ENCODE data around the gene NTNG1. TPM values are rescaled to one million over a fixed set of nuclear protein-coding genes. Genes with fewer than 3 reads are reported as not detected.
A peak's percentile ranks its signal among the peaks of the same experiment; 100 is the strongest.

The NTNG1 gene
- total RNA-seq, 2 experiments from 2014 or later = 2.3 to 5.9 TPM

DNA sequence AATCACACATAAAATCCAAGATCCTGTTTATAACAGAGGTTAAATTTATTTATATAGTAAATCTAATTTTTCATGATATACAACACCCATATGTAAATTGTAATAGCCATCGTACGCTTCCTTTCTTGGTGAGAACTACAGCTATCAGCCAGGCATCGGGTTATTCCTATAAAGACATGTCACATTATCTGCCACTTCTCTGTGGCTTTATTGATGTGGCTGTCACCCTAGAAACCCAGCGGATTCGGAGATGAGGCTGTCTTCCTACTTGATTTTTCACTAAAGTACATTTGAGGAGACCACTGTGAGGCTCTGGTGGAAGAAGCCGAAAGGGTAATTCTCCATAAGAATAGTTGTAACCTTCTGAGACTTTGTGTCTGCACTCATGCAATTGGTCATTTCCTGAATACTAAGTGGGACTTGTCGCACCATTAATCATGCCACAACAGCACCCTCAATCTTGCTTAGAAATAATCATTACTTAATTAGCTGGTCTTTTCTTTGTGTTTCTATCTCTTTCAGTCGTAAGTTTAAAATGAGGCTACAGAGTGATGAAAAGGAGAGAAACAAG, 106.0 kb downstream of the NTNG1 start:
- peak; percentile 37 for DNase-seq (ENCODE audit: low spot score)
- Histone ChIP-seq H3K9me3 (ENCODE audit: low read length) (no peaks in the 10 kb centered on the region), H3K4me2 (ENCODE audit: low read length) (peak overlapping the region; percentile 49), H3K9me2 (ENCODE audit: insufficient read depth, low read length) (no peaks in the 10 kb centered on the region), H2AFZ (ENCODE audit: low read length) (peak overlapping the region; percentile 93), H3K4me1 (ENCODE audit: insufficient read depth, low read length, poor library complexity, severe bottlenecking) (peaks cover 61% of the 10 kb centered on the region), H3K36me3 (ENCODE audit: insufficient read depth, low read length) (no peaks in the 10 kb centered on the region), H3K27ac (ENCODE audit: low read depth, low read length, poor library complexity, severe bottlenecking) (peak overlapping the region; percentile 61), H3K79me2 (ENCODE audit: insufficient read depth, low read depth, low read length) (no peaks in the 10 kb centered on the region), H3K4me3 (ENCODE audit: low read depth, low read length, poor library complexity, severe bottlenecking) (peak overlapping the region; percentile 9), H4K20me1 (ENCODE audit: insufficient read depth, low read length) (no peaks in the 10 kb centered on the region)
- CTCF ChIA-PET (ENCODE audit: unreplicated experiment) = interaction anchor here (1.3 kb wide), 1 partner anchor 13 kb away, joined by 3 read pairs; no protein-coding TSS in a partner anchor
- TF ChIP-seq, protein P1, sequence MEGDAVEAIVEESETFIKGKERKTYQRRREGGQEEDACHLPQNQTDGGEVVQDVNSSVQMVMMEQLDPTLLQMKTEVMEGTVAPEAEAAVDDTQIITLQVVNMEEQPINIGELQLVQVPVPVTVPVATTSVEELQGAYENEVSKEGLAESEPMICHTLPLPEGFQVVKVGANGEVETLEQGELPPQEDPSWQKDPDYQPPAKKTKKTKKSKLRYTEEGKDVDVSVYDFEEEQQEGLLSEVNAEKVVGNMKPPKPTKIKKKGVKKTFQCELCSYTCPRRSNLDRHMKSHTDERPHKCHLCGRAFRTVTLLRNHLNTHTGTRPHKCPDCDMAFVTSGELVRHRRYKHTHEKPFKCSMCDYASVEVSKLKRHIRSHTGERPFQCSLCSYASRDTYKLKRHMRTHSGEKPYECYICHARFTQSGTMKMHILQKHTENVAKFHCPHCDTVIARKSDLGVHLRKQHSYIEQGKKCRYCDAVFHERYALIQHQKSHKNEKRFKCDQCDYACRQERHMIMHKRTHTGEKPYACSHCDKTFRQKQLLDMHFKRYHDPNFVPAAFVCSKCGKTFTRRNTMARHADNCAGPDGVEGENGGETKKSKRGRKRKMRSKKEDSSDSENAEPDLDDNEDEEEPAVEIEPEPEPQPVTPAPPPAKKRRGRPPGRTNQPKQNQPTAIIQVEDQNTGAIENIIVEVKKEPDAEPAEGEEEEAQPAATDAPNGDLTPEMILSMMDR (conservative IDR thresholded peaks at IDR 0.05; ENCODE audit: low read length) = no peak
- no peak for TF ChIP-seq EZH2phosphoT487 (IDR thresholded peaks at IDR 0.05; ENCODE audit: borderline replicate concordance, low read depth, low read length)
- no TSS peak for BruUV-seq (replicated peaks)
- POLR2A ChIA-PET = interaction anchor here (0.5 to 2.7 kb wide), 14 partner anchors 9 to 549 kb away, joined by 3 to 17 read pairs (median 4); no protein-coding TSS in a partner anchor
- intact Hi-C loops (cut with micrococcal nuclease; ENCODE audit: unreplicated experiment) = loop anchor here (2.0 to 5.0 kb wide), 2 partner anchors 105 to 112 kb away; partner anchors contain the start of gene NTNG1

DNA sequence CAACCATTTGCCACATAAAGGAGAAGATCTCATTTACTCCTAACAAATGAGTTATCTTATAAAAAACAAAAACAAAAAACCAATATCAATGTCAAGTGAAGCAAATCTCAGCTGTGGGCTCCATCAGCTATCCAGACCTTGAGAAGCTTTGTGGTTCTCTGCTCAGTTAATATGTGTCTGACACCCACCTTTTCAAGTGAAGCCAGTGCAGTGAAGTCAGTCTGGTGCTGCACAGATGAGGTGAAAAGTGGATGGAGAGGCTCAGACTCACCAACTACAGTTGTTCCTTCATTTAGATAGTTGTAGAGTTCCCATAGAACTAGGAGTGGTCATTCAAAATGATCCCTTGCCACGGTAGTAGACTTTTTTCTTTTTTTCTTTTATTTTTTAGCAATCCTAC, 106.8 kb downstream of the NTNG1 start:
- peaks cover 69% of the 10 kb centered on the region for H3K4me1 ChIP-seq (ENCODE audit: insufficient read depth, low read length, poor library complexity, severe bottlenecking)
- H4K20me1 ChIP-seq (ENCODE audit: insufficient read depth, low read length) = no peaks in the 10 kb centered on the region
- no peaks in the 10 kb centered on the region for H3K79me2 ChIP-seq (ENCODE audit: insufficient read depth, low read depth, low read length)
- no peaks in the 10 kb centered on the region for H3K9me2 ChIP-seq (ENCODE audit: insufficient read depth, low read length)
- BruUV-seq (replicated peaks) = no TSS peak
- ChIA-PET POLR2A (interaction anchor here (0.5 to 2.7 kb wide), 10 partner anchors 8 to 529 kb away, joined by 3 to 17 read pairs (median 4); no protein-coding TSS in a partner anchor), CTCF (ENCODE audit: unreplicated experiment) (interaction anchor here (1.3 kb wide), 1 partner anchor 12 kb away, joined by 3 read pairs; no protein-coding TSS in a partner anchor)
- no peaks in the 10 kb centered on the region for H3K9me3 ChIP-seq (ENCODE audit: low read length)
- peak overlapping the region; percentile 93 for H2AFZ ChIP-seq (ENCODE audit: low read length)
- H3K27ac ChIP-seq (ENCODE audit: low read depth, low read length, poor library complexity, severe bottlenecking) = peak overlapping the region; percentile 61
- no peak for TF ChIP-seq EZH2phosphoT487 (IDR thresholded peaks at IDR 0.05; ENCODE audit: borderline replicate concordance, low read depth, low read length)
- TF ChIP-seq, protein P1 (conservative IDR thresholded peaks at IDR 0.05; ENCODE audit: low read length) = no peak
- no peak overlapping the region for H3K4me3 ChIP-seq (ENCODE audit: low read depth, low read length, poor library complexity, severe bottlenecking)
- intact Hi-C loops (cut with micrococcal nuclease; ENCODE audit: unreplicated experiment) = loop anchor here (2.0 to 5.0 kb wide), 2 partner anchors 105 to 111 kb away; partner anchors contain the start of gene NTNG1
- peak; percentile 14 for DNase-seq (ENCODE audit: low spot score)
- H3K36me3 ChIP-seq (ENCODE audit: insufficient read depth, low read length) = no peaks in the 10 kb centered on the region
- H3K4me2 ChIP-seq (ENCODE audit: low read length) = peak overlapping the region; percentile 49

DNA sequence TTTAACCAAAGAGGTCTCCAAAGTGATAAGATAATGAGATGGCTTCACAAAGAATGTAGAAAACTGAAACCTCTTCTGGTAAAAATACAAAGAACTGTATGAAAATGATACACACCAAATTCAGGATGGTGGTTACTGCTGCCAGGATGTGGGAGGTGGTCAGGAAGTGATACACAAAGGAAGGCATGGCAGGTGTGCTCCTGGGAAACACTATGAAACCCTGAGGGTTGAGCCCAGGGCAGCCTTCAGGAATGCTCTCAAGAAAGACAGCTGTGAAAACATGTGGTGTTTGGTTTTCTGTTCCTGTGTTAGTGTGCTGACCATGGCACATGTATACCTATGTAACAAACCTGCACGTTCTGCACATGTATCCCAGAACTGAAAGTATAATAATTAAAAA, 109.3 kb downstream of the NTNG1 start:
- POLR2A ChIA-PET = interaction anchor here (0.8 kb wide), 1 partner anchor 278 kb away, joined by 3 read pairs; no protein-coding TSS in a partner anchor
- no TSS peak for BruUV-seq (replicated peaks)

More for the DNA sequence above, 109.3 kb downstream of the NTNG1 start:
- intact Hi-C loops (cut with micrococcal nuclease; ENCODE audit: unreplicated experiment) = no loop called here
- Histone ChIP-seq H3K4me3 (ENCODE audit: low read depth, low read length, poor library complexity, severe bottlenecking) (peak overlapping the region; percentile 31), H4K20me1 (ENCODE audit: insufficient read depth, low read length) (no peaks in the 10 kb centered on the region), H3K36me3 (ENCODE audit: insufficient read depth, low read length) (no peaks in the 10 kb centered on the region), H3K4me1 (ENCODE audit: insufficient read depth, low read length, poor library complexity, severe bottlenecking) (peaks cover 75% of the 10 kb centered on the region), H3K79me2 (ENCODE audit: insufficient read depth, low read depth, low read length) (no peaks in the 10 kb centered on the region), H3K27ac (ENCODE audit: low read depth, low read length, poor library complexity, severe bottlenecking) (peak overlapping the region; percentile 70), H3K9me3 (ENCODE audit: low read length) (no peaks in the 10 kb centered on the region), H3K4me2 (ENCODE audit: low read length) (peak overlapping the region; percentile 59), H2AFZ (ENCODE audit: low read length) (peak overlapping the region; percentile 71; the same call in 1 of the 2 replicates), H3K9me2 (ENCODE audit: insufficient read depth, low read length) (no peaks in the 10 kb centered on the region)
- TF ChIP-seq EZH2phosphoT487 (IDR thresholded peaks at IDR 0.05; ENCODE audit: borderline replicate concordance, low read depth, low read length) = no peak
- TF ChIP-seq, protein P1 (conservative IDR thresholded peaks at IDR 0.05; ENCODE audit: low read length) = no peak
- DNase-seq (ENCODE audit: low spot score) = peak; percentile 59
- CTCF ChIA-PET (ENCODE audit: unreplicated experiment) = no interaction called here
